Measurements from ENCODE around the gene COX6B2. TPM values are rescaled to one million over a fixed set of nuclear protein-coding genes. Genes with fewer than 3 reads are reported as not detected.
"Not testable (repeated sequence)": the region's sequence is repeated elsewhere in the genome, so short reads cannot be mapped to it uniquely, and the experiment has no call there.

Gene COX6B2
- total RNA-seq, 1 donor from 2014 or later: not detected

DNA sequence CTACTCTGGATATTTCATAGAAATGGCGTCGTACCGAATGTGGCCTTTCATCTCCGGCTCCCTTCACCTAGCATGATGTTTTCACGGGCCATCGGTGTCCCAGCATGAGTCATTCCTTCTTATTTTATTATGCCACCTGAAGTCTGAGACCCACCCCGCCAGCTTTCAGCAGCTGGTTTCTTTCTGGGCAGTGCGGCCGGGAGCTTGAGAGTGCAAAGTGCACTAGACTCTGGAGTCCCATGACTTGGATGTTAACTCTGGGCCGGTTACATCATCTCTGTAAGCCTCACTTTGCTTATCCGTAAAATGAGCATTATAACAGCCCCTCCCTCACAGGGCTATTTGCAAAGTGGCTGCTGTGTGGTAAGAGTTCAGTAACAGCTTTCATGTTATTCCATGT lies 20.6 kb downstream of the COX6B2 start:
- H3K27me3 Mint-ChIP-seq (ENCODE audit: unreplicated experiment): peaks cover 4% of the 10 kb centered on the region
- no peaks in the 10 kb centered on the region for H3K36me3 Mint-ChIP-seq (ENCODE audit: low read depth, unreplicated experiment)
- no peaks in the 10 kb centered on the region for H3K9me3 Mint-ChIP-seq (ENCODE audit: unreplicated experiment)
- H3K4me1 Mint-ChIP-seq (ENCODE audit: unreplicated experiment): peaks cover 5% of the 10 kb centered on the region
- DNase-seq (ENCODE audit: low spot score): no peak
- no peak overlapping the region for H3K27ac Mint-ChIP-seq (ENCODE audit: unreplicated experiment)
- no peak overlapping the region for H3K4me3 Mint-ChIP-seq (ENCODE audit: unreplicated experiment)
- TF ChIP-seq, protein P1, sequence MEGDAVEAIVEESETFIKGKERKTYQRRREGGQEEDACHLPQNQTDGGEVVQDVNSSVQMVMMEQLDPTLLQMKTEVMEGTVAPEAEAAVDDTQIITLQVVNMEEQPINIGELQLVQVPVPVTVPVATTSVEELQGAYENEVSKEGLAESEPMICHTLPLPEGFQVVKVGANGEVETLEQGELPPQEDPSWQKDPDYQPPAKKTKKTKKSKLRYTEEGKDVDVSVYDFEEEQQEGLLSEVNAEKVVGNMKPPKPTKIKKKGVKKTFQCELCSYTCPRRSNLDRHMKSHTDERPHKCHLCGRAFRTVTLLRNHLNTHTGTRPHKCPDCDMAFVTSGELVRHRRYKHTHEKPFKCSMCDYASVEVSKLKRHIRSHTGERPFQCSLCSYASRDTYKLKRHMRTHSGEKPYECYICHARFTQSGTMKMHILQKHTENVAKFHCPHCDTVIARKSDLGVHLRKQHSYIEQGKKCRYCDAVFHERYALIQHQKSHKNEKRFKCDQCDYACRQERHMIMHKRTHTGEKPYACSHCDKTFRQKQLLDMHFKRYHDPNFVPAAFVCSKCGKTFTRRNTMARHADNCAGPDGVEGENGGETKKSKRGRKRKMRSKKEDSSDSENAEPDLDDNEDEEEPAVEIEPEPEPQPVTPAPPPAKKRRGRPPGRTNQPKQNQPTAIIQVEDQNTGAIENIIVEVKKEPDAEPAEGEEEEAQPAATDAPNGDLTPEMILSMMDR (IDR thresholded peaks at IDR 0.05; ENCODE audit: unreplicated experiment): no peak

DNA sequence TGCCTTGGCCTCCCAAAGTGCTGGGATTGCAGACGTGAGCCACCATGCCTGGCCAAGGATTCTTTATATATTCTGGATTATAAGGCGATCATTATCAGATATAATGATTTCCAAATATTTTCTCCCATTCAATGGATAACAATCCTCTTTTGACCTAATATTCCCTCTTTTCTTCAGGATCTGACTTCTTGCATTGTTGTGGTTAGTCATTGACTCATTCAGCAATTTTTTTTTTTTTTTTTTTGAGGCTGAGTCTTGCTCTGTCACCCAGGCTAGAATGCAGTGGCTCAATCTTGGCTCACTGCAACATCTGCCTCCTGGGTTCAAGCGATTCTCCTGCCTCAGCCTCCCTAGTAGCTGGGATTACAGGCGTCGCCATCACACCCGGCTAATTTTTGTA lies 24.7 kb downstream of the COX6B2 start:
- H3K27me3 Mint-ChIP-seq (ENCODE audit: unreplicated experiment); H3K36me3 Mint-ChIP-seq (ENCODE audit: low read depth, unreplicated experiment); H3K27ac Mint-ChIP-seq (ENCODE audit: unreplicated experiment); DNase-seq (ENCODE audit: low spot score); H3K4me1 Mint-ChIP-seq (ENCODE audit: unreplicated experiment); H3K4me3 Mint-ChIP-seq (ENCODE audit: unreplicated experiment); H3K9me3 Mint-ChIP-seq (ENCODE audit: unreplicated experiment): not testable (repeated sequence)

DNA sequence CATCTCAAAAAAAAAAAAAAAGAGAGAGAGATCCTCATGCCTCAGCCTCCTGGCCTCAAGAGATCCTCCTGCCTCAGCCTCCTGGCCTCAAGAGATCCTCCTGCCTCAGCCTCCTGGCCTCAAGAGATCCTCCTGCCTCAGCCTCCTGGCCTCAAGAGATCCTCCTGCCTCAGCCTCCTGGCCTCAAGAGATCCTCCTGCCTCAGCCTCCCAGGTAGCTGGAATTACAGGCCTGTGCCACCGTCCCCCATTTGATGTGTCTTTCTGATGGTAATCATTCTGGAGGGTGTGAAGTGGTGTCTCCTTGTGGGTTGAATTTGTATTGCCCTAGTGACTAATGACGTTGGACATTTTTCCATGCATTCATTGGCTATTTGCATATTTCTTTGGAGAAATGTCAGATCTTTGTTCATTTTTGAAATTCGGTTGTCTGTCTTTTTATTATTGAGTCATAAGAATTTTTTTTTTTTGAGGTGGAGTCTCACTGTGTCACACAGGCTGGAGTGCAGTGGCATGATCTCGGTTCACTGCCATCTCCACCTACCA lies 25.7 kb downstream of the COX6B2 start:
- H3K4me3 Mint-ChIP-seq (ENCODE audit: unreplicated experiment); H3K4me1 Mint-ChIP-seq (ENCODE audit: unreplicated experiment); DNase-seq (ENCODE audit: low spot score); H3K27me3 Mint-ChIP-seq (ENCODE audit: unreplicated experiment); H3K9me3 Mint-ChIP-seq (ENCODE audit: unreplicated experiment); H3K36me3 Mint-ChIP-seq (ENCODE audit: low read depth, unreplicated experiment); H3K27ac Mint-ChIP-seq (ENCODE audit: unreplicated experiment): not testable (repeated sequence)

DNA sequence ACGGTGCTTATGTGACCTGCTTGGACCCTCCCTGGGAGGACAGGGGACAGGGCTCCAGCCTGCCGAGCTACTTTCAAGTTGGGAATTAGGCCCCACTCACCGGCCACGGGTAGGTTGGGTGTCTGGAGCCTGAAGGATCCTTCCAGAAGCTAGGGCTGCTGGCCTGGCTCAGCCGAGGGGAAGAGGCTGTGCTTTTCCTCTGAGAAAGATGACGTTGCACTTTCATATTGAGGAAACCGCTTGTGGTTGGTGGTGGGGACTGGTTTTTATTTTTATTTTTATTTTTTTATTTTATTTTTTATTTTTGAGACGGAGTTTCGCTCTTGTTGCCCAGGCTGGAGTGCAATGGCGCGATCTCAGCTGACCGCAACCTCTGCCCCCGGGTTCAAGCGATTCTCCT lies 29.3 kb downstream of the COX6B2 start, which contains the start of gene TMEM150B:
TMEM150B (minus strand) TSS at position 170 of the 400 bp plus-strand sequence. CDS start 4,305 bp downstream, outside the sequence.
- Mint-ChIP-seq H3K9me3 (ENCODE audit: unreplicated experiment) (no peaks in the 10 kb centered on the region), H3K27me3 (ENCODE audit: unreplicated experiment) (peaks cover 8% of the 10 kb centered on the region), H3K27ac (ENCODE audit: unreplicated experiment) (no peak within 1 kb of the TSS), H3K4me1 (ENCODE audit: unreplicated experiment) (no peaks in the 10 kb centered on the region), H3K36me3 (ENCODE audit: low read depth, unreplicated experiment) (peaks cover 7% of the 10 kb centered on the region), H3K4me3 (ENCODE audit: unreplicated experiment) (no peak within 1 kb of the TSS)
- TF ChIP-seq, protein P1 (IDR thresholded peaks at IDR 0.05; ENCODE audit: unreplicated experiment): no peak
- DNase-seq (ENCODE audit: low spot score): no peak

DNA sequence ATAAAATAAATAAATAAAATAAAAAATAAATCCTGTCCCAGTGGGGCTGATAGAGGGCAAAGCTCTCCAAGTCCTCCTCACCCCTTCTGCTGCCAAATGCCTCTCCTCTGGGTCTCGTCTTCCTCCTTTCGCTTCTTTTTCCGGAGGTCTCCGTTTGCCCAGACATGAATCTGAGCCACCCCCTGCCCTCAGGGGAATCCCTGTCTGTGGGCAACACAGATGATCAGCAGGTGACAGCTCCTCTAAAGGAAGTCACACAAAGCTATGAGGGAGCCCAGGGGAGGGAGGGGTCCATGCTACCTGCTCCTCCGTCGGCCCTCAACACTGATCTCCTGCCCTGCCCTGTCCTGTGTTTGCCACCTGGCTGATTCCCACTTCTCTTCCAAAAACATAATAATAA lies 29.9 kb downstream of the COX6B2 start:
- Mint-ChIP-seq H3K27me3 (ENCODE audit: unreplicated experiment) (peaks cover 8% of the 10 kb centered on the region), H3K36me3 (ENCODE audit: low read depth, unreplicated experiment) (peaks cover 7% of the 10 kb centered on the region), H3K4me1 (ENCODE audit: unreplicated experiment) (no peaks in the 10 kb centered on the region), H3K9me3 (ENCODE audit: unreplicated experiment) (no peaks in the 10 kb centered on the region), H3K4me3 (ENCODE audit: unreplicated experiment) (no peak overlapping the region), H3K27ac (ENCODE audit: unreplicated experiment) (no peak overlapping the region)
- no peak for DNase-seq (ENCODE audit: low spot score)
- TF ChIP-seq, protein P1 (IDR thresholded peaks at IDR 0.05; ENCODE audit: unreplicated experiment): no peak

DNA sequence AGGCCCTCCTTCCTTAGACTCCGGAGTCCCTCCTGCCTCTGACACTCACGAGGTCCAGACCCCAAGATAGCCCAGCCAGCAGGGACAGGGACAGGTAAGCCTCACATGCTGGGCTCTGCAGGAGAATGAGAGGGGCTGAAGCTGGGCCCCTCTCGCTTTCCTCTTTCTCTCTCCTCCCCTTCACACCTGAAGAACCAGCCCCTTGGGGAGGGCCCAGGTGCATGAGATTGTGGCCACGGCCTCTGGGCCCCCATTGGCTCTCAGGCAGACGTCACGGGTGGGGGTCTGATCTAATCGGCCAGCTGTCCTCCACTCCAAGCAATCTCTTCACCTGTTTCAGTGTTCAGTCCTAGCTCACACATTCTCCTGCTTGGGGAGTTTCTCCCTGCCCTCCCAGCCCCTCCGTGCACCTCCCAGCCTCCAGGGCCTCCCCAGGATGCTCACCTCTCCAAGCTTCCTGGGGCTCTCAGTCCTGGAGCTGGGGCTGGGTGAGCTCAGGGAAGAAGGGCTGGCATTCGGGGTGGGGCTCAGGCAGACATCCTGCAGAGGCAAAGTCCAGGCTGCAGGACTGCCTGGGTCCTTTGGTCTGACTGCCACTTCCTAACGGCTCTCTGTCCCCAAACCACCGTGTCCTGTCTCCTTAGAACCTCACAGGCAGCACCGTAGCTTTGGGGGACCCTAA lies 32.2 kb downstream of the COX6B2 start:
- no peaks in the 10 kb centered on the region for H3K9me3 Mint-ChIP-seq (ENCODE audit: unreplicated experiment)
- no peak overlapping the region for H3K27ac Mint-ChIP-seq (ENCODE audit: unreplicated experiment)
- peaks cover 8% of the 10 kb centered on the region for H3K27me3 Mint-ChIP-seq (ENCODE audit: unreplicated experiment)
- DNase-seq (ENCODE audit: low spot score): no peak
- no peak overlapping the region for H3K4me3 Mint-ChIP-seq (ENCODE audit: unreplicated experiment)
- peaks cover 7% of the 10 kb centered on the region for H3K36me3 Mint-ChIP-seq (ENCODE audit: low read depth, unreplicated experiment)
- no peaks in the 10 kb centered on the region for H3K4me1 Mint-ChIP-seq (ENCODE audit: unreplicated experiment)
- TF ChIP-seq, protein P1 (IDR thresholded peaks at IDR 0.05; ENCODE audit: unreplicated experiment): no peak
